ENCODE results near the gene SEC23IP.

DNA sequence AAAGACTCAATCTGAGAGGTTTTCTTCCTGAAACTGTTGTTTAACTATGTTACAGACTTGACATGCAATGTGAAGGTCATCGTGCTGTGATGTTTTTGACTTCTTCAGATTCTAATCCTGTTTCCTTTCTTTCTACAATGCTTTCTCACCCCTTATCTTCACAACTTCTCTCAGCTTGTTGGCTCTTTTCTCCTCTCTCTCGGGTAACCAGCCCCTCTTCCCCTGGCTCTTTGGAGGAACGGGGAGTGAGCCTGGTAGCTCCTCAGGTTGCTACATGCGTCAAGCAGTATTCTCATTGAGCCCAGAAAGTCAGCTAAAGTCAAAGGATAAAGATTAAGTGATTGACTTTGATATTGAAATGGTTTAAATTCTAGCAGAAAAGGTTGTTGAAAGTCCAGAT lies 40.1 kb downstream of the SEC23IP start:
- TF ChIP-seq, protein P1, sequence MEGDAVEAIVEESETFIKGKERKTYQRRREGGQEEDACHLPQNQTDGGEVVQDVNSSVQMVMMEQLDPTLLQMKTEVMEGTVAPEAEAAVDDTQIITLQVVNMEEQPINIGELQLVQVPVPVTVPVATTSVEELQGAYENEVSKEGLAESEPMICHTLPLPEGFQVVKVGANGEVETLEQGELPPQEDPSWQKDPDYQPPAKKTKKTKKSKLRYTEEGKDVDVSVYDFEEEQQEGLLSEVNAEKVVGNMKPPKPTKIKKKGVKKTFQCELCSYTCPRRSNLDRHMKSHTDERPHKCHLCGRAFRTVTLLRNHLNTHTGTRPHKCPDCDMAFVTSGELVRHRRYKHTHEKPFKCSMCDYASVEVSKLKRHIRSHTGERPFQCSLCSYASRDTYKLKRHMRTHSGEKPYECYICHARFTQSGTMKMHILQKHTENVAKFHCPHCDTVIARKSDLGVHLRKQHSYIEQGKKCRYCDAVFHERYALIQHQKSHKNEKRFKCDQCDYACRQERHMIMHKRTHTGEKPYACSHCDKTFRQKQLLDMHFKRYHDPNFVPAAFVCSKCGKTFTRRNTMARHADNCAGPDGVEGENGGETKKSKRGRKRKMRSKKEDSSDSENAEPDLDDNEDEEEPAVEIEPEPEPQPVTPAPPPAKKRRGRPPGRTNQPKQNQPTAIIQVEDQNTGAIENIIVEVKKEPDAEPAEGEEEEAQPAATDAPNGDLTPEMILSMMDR (IDR thresholded peaks at IDR 0.05; ENCODE audit: extremely low read depth in 1 of 2, insufficient read depth in 1 of 2, low read depth in 1 of 2, low read length in 2 of 2), result no peak
- TF ChIP-seq POLR2AphosphoS5 (IDR thresholded peaks at IDR 0.05; ENCODE audit: insufficient read depth, low read depth, low read length), result no peak
- TF ChIP-seq EZH2 (IDR thresholded peaks at IDR 0.05; ENCODE audit: borderline replicate concordance, low read depth, low read length, severe bottlenecking), result no peak
- TF ChIP-seq POLR2A (IDR thresholded peaks at IDR 0.05; ENCODE audit: low read depth, low read length), result no peak
- TF ChIP-seq MAX (IDR thresholded peaks at IDR 0.05; ENCODE audit: insufficient read depth, insufficient read length), result no peak

Data from endothelial cell of umbilical vein (primary cell).